ENCODE data around the gene DSCAML1. TPM values are rescaled to one million over a fixed set of nuclear protein-coding genes. Genes with fewer than 3 reads are reported as not detected.

The DSCAML1 gene
- total RNA-seq, 2 experiments from 2014 or later = not detected

- TF ChIP-seq CTCF (conservative IDR thresholded peaks at IDR 0.05; ENCODE audit: low read length) = no peak
- no peak for TF ChIP-seq EZH2phosphoT487 (IDR thresholded peaks at IDR 0.05; ENCODE audit: borderline replicate concordance, low read depth, low read length)
- H3K4me2 ChIP-seq (ENCODE audit: low read length) = no peak overlapping the region
- BruUV-seq (replicated peaks) = no TSS peak
- H3K27ac ChIP-seq (ENCODE audit: low read depth, low read length, poor library complexity, severe bottlenecking) = no peak overlapping the region
- ChIA-PET CTCF (ENCODE audit: unreplicated experiment) (no interaction called here), POLR2A (interaction anchor here (0.6 to 2.5 kb wide), 2 partner anchors 8 to 719 kb away, joined by 7 to 8 read pairs; no protein-coding TSS in a partner anchor)
- H3K4me1 ChIP-seq (ENCODE audit: insufficient read depth, low read length, poor library complexity, severe bottlenecking) = peaks cover 1% of the 10 kb centered on the region
- no peaks in the 10 kb centered on the region for H3K79me2 ChIP-seq (ENCODE audit: insufficient read depth, low read depth, low read length)
- H3K9me2 ChIP-seq (ENCODE audit: insufficient read depth, low read length) = no peaks in the 10 kb centered on the region
- intact Hi-C loops (cut with micrococcal nuclease; ENCODE audit: unreplicated experiment) = loop anchor here (10.0 kb wide), 2 partner anchors 135 to 365 kb away; partner anchors contain the start of gene SCN2B
- DNase-seq (ENCODE audit: low spot score) = no peak
- no peak overlapping the region for H3K4me3 ChIP-seq (ENCODE audit: low read depth, low read length, poor library complexity, severe bottlenecking)
- H2AFZ ChIP-seq (ENCODE audit: low read length) = no peak overlapping the region
- no peaks in the 10 kb centered on the region for H3K36me3 ChIP-seq (ENCODE audit: insufficient read depth, low read length)
- H4K20me1 ChIP-seq (ENCODE audit: insufficient read depth, low read length) = no peaks in the 10 kb centered on the region
- H3K9me3 ChIP-seq (ENCODE audit: low read length) = no peaks in the 10 kb centered on the region
Measured at GRCh38 chr11:117809236-117810055, 12.4 kb upstream of the DSCAML1 start.

DNA sequence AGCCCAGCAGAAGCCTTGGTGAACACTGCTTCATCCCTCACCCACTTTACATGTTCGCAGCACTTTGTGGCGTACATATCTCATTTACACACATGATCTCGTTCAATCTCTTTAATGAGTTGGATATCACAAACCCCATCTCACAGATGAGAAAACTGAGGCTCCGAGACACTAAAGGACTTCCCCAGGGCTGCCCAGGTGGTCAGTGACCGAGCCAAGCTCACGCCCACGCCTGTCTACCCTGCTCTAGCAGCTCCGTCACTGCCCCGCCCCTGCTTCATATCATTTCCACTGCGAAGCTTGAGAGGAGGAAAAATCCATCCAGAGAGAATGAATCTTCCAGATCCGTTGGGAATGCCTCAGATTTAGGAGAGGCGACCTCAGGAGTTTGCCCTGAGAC, 11.8 kb upstream of the DSCAML1 start:
- no peaks in the 10 kb centered on the region for H3K36me3 ChIP-seq (ENCODE audit: insufficient read depth, low read length)
- intact Hi-C loops (cut with micrococcal nuclease; ENCODE audit: unreplicated experiment) = no loop called here
- no peak overlapping the region for H2AFZ ChIP-seq (ENCODE audit: low read length)

More for the DNA sequence above, 11.8 kb upstream of the DSCAML1 start:
- H3K27ac ChIP-seq (ENCODE audit: low read depth, low read length, poor library complexity, severe bottlenecking) = no peak overlapping the region
- H4K20me1 ChIP-seq (ENCODE audit: insufficient read depth, low read length) = no peaks in the 10 kb centered on the region
- H3K79me2 ChIP-seq (ENCODE audit: insufficient read depth, low read depth, low read length) = no peaks in the 10 kb centered on the region
- ChIA-PET CTCF (ENCODE audit: unreplicated experiment) (no interaction called here), POLR2A (interaction anchor here (0.6 to 2.5 kb wide), 2 partner anchors 9 to 718 kb away, joined by 7 to 8 read pairs; no protein-coding TSS in a partner anchor)
- no peak for DNase-seq (ENCODE audit: low spot score)
- no peak overlapping the region for H3K4me3 ChIP-seq (ENCODE audit: low read depth, low read length, poor library complexity, severe bottlenecking)
- no peaks in the 10 kb centered on the region for H3K4me1 ChIP-seq (ENCODE audit: insufficient read depth, low read length, poor library complexity, severe bottlenecking)
- BruUV-seq (replicated peaks) = no TSS peak
- H3K4me2 ChIP-seq (ENCODE audit: low read length) = no peak overlapping the region
- TF ChIP-seq CTCF (conservative IDR thresholded peaks at IDR 0.05; ENCODE audit: low read length) (no peak), EZH2phosphoT487 (IDR thresholded peaks at IDR 0.05; ENCODE audit: borderline replicate concordance, low read depth, low read length) (no peak)
- no peaks in the 10 kb centered on the region for H3K9me3 ChIP-seq (ENCODE audit: low read length)
- no peaks in the 10 kb centered on the region for H3K9me2 ChIP-seq (ENCODE audit: insufficient read depth, low read length)

Data from OCI-LY7 (cell line).